ENCODE data around the gene IL17C. TPM values are rescaled to one million over a fixed set of nuclear protein-coding genes. Genes with fewer than 3 reads are reported as not detected.

The IL17C gene
- total RNA-seq, 1 donor from 2014 or later: not detected

GRCh38 chr16:88630941-88631340 is 7.4 kb upstream of the IL17C start:
- no peak overlapping the region for H3K4me3 Mint-ChIP-seq (ENCODE audit: unreplicated experiment)
- peaks cover 8% of the 10 kb centered on the region for H3K4me1 Mint-ChIP-seq (ENCODE audit: unreplicated experiment)
- peaks cover 24% of the 10 kb centered on the region for H3K36me3 Mint-ChIP-seq (ENCODE audit: unreplicated experiment)
- no peaks in the 10 kb centered on the region for H3K9me3 Mint-ChIP-seq (ENCODE audit: unreplicated experiment)
- H3K27me3 Mint-ChIP-seq (ENCODE audit: unreplicated experiment): no peaks in the 10 kb centered on the region
- no peak for DNase-seq (ENCODE audit: extremely low spot score, unreplicated experiment)
- H3K27ac Mint-ChIP-seq (ENCODE audit: unreplicated experiment): no peak overlapping the region
- TF ChIP-seq, protein P1, sequence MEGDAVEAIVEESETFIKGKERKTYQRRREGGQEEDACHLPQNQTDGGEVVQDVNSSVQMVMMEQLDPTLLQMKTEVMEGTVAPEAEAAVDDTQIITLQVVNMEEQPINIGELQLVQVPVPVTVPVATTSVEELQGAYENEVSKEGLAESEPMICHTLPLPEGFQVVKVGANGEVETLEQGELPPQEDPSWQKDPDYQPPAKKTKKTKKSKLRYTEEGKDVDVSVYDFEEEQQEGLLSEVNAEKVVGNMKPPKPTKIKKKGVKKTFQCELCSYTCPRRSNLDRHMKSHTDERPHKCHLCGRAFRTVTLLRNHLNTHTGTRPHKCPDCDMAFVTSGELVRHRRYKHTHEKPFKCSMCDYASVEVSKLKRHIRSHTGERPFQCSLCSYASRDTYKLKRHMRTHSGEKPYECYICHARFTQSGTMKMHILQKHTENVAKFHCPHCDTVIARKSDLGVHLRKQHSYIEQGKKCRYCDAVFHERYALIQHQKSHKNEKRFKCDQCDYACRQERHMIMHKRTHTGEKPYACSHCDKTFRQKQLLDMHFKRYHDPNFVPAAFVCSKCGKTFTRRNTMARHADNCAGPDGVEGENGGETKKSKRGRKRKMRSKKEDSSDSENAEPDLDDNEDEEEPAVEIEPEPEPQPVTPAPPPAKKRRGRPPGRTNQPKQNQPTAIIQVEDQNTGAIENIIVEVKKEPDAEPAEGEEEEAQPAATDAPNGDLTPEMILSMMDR (IDR thresholded peaks at IDR 0.05): no peak

GRCh38 chr16:88631384-88631783 is 7.0 kb upstream of the IL17C start:
- H3K36me3 Mint-ChIP-seq (ENCODE audit: unreplicated experiment): peaks cover 20% of the 10 kb centered on the region
- H3K27ac Mint-ChIP-seq (ENCODE audit: unreplicated experiment): no peak overlapping the region
- H3K9me3 Mint-ChIP-seq (ENCODE audit: unreplicated experiment): no peaks in the 10 kb centered on the region
- peaks cover 8% of the 10 kb centered on the region for H3K4me1 Mint-ChIP-seq (ENCODE audit: unreplicated experiment)
- no peak for DNase-seq (ENCODE audit: extremely low spot score, unreplicated experiment)
- TF ChIP-seq, protein P1 (IDR thresholded peaks at IDR 0.05): no peak
- H3K4me3 Mint-ChIP-seq (ENCODE audit: unreplicated experiment): no peak overlapping the region
- no peaks in the 10 kb centered on the region for H3K27me3 Mint-ChIP-seq (ENCODE audit: unreplicated experiment)

DNA sequence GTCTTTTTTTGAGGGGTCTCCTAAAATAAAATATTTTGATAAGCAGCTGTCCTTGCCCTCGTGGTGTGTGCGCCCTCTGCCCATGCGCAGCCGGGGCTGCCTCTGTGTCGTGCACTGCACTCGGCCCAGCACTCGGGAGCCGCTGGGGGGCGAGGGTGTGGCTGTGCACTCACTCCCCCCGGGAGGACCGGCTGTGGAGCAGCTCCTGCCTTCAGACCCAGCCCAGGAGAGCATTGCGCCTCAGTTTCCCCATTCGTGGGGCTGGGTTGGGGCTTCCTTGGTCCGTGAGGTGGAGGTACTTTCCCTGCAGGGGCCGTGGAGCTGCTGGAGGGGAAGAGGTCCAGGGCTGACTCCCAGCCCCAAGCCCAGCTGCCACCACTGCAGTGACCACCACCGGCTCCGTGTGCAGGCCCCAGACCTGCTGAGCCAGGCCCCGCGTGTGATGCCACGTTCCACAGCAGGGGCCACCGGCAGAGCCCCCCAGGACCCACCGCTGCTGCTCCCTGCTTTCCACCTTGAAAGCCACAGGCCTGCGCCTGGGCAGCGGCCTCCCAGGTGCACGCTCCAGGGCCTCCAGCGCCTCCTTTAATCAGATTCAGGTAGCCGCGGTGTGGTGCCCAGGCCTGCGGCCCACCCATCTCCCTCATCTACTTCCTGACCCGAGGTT is 6.3 kb upstream of the IL17C start:
- DNase-seq (ENCODE audit: extremely low spot score, unreplicated experiment): no peak
- H3K27me3 Mint-ChIP-seq (ENCODE audit: unreplicated experiment): no peaks in the 10 kb centered on the region
- no peaks in the 10 kb centered on the region for H3K9me3 Mint-ChIP-seq (ENCODE audit: unreplicated experiment)
- TF ChIP-seq, protein P1 (IDR thresholded peaks at IDR 0.05): no peak
- H3K4me3 Mint-ChIP-seq (ENCODE audit: unreplicated experiment): no peak overlapping the region
- peaks cover 8% of the 10 kb centered on the region for H3K4me1 Mint-ChIP-seq (ENCODE audit: unreplicated experiment)
- H3K36me3 Mint-ChIP-seq (ENCODE audit: unreplicated experiment): peaks cover 19% of the 10 kb centered on the region
- no peak overlapping the region for H3K27ac Mint-ChIP-seq (ENCODE audit: unreplicated experiment)

GRCh38 chr16:88632587-88632930 is 5.8 kb upstream of the IL17C start:
- H3K27me3 Mint-ChIP-seq (ENCODE audit: unreplicated experiment): no peaks in the 10 kb centered on the region
- no peak overlapping the region for H3K27ac Mint-ChIP-seq (ENCODE audit: unreplicated experiment)
- H3K4me3 Mint-ChIP-seq (ENCODE audit: unreplicated experiment): no peak overlapping the region
- no peak for DNase-seq (ENCODE audit: extremely low spot score, unreplicated experiment)
- no peaks in the 10 kb centered on the region for H3K9me3 Mint-ChIP-seq (ENCODE audit: unreplicated experiment)
- TF ChIP-seq, protein P1 (IDR thresholded peaks at IDR 0.05): no peak
- peaks cover 18% of the 10 kb centered on the region for H3K36me3 Mint-ChIP-seq (ENCODE audit: unreplicated experiment)
- H3K4me1 Mint-ChIP-seq (ENCODE audit: unreplicated experiment): peaks cover 8% of the 10 kb centered on the region

GRCh38 chr16:88633684-88634140 is 4.7 kb upstream of the IL17C start:
- Mint-ChIP-seq H3K36me3 (ENCODE audit: unreplicated experiment) (peaks cover 16% of the 10 kb centered on the region), H3K27me3 (ENCODE audit: unreplicated experiment) (no peaks in the 10 kb centered on the region), H3K9me3 (ENCODE audit: unreplicated experiment) (no peaks in the 10 kb centered on the region), H3K4me1 (ENCODE audit: unreplicated experiment) (peaks cover 8% of the 10 kb centered on the region), H3K4me3 (ENCODE audit: unreplicated experiment) (no peak overlapping the region), H3K27ac (ENCODE audit: unreplicated experiment) (no peak overlapping the region)
- TF ChIP-seq, protein P1 (IDR thresholded peaks at IDR 0.05): peak; percentile 32
- DNase-seq (ENCODE audit: extremely low spot score, unreplicated experiment): no peak

Measured in osteocyte (in vitro differentiated cells).